Measurements from ENCODE around the gene EDN1. TPM values are rescaled to one million over a fixed set of nuclear protein-coding genes. Genes with fewer than 3 reads are reported as not detected.

EDN1 gene
- total and polyA plus RNA-seq, 10 of the 15 experiments (the other 5 are each of a cell fraction or from before 2014, with no cell fraction given): 2.0 to 6.6 (median 3.1) TPM

- no peak; the same call in 1 of the 2 replicates for TF ChIP-seq REST (IDR thresholded peaks at IDR 0.05; ENCODE audit: low read depth, low read length)
- TF ChIP-seq POLR2AphosphoS5 (IDR thresholded peaks at IDR 0.05; ENCODE audit: low read length): 0 out of 2 replicates have a peak, but pooled peaks have one; percentile 51
- TF ChIP-seq RBBP5 (conservative IDR thresholded peaks at IDR 0.05): no peak; the same call in 1 of the 2 replicates
- TF ChIP-seq ATF7 (IDR thresholded peaks at IDR 0.05; ENCODE audit: low read depth): no peak
- no peak; the same call in 1 of the 2 replicates for TF ChIP-seq GATAD2B (conservative IDR thresholded peaks at IDR 0.05; ENCODE audit: low read depth)
- TF ChIP-seq PAX5 (IDR thresholded peaks at IDR 0.05; ENCODE audit: borderline replicate concordance, low read depth, low read length): peak; percentile 48; the same call in 1 of the 2 replicates
- peak; percentile 50 for TF ChIP-seq RAD21 (IDR thresholded peaks at IDR 0.05; ENCODE audit: insufficient read depth, low read depth, low read length)
- peak; percentile 77 for TF ChIP-seq IKZF1 (conservative IDR thresholded peaks at IDR 0.05)
- TF ChIP-seq YY1 (IDR thresholded peaks at IDR 0.05; ENCODE audit: low read depth, low read length): peak; percentile 43; the same call in 1 of the 2 replicates
- peak; percentile 45; the same call in 1 of the 2 replicates for TF ChIP-seq SPI1 (IDR thresholded peaks at IDR 0.05; ENCODE audit: borderline replicate concordance, insufficient read depth, low read depth, low read length)
- peak; percentile 51 to 66 (median 55) for TF ChIP-seq CTCF (IDR thresholded peaks at IDR 0.05 in 2 of 3, conservative IDR thresholded peaks at IDR 0.05 in 1 of 3; ENCODE audit: control insufficient read depth in 2 of 3, extremely low read depth in 1 of 3, insufficient read depth in 1 of 3, low read depth in 3 of 3, low read length in 3 of 3)
- TF ChIP-seq ZBED1 (IDR thresholded peaks at IDR 0.05; ENCODE audit: borderline replicate concordance): no peak
- TF ChIP-seq DPF2 (IDR thresholded peaks at IDR 0.05): no peak
- TF ChIP-seq NRF1 (conservative IDR thresholded peaks at IDR 0.05; ENCODE audit: low read depth, low read length): 0 out of 2 replicates have a peak, but pooled peaks have one; percentile 15
- TF ChIP-seq MLLT1 (IDR thresholded peaks at IDR 0.05): 0 out of 2 replicates have a peak, but pooled peaks have one; percentile 13
- no peak for TF ChIP-seq HCFC1 (IDR thresholded peaks at IDR 0.05; ENCODE audit: low read length)
- TF ChIP-seq IRF3 (IDR thresholded peaks at IDR 0.05): no peak
- TF ChIP-seq CREB1 (IDR thresholded peaks at IDR 0.05; ENCODE audit: low read depth): no peak; the same call in 1 of the 2 replicates
- no peak for TF ChIP-seq SMAD5 (IDR thresholded peaks at IDR 0.05; ENCODE audit: low read depth)
- TF ChIP-seq SMC3 (IDR thresholded peaks at IDR 0.05; ENCODE audit: borderline replicate concordance, low read length): peak; percentile 41; the same call in 1 of the 2 replicates
- peak; percentile 57; the same call in 1 of the 2 replicates for TF ChIP-seq POLR2A (IDR thresholded peaks at IDR 0.05; ENCODE audit: low read depth, low read length)
- TF ChIP-seq POLR2AphosphoS2 (IDR thresholded peaks at IDR 0.05; ENCODE audit: low read depth, low read length): 0 out of 2 replicates have a peak, but pooled peaks have one; percentile 12
- TF ChIP-seq GABPA (IDR thresholded peaks at IDR 0.05; ENCODE audit: low read depth): no peak
Measured at GRCh38 chr6:12289933-12290820, at the start of gene EDN1 (continued).
